Fibroblast of villous mesenchyme (primary cell): ENCODE results near the gene SPATS2. TPM values are rescaled to one million over a fixed set of nuclear protein-coding genes. Genes with fewer than 3 reads are reported as not detected.
"Not testable (repeated sequence)": the region's sequence is repeated elsewhere in the genome, so short reads cannot be mapped to it uniquely, and the experiment has no call there.

Source experiments
- DNase-seq: peaks from one replicate; pipeline ENCODE4 v3.0.0-alpha.2; 2010; ENCODE audit warnings: low read depth
- H3K4me3 ChIP-seq: 2 replicates; pipeline ENCODE4 v1.5.1; 2011; ENCODE audit warnings: low read depth, mild to moderate bottlenecking, low read length
- total RNA-seq: library from RNA; depleted of rRNA; stranded (reverse); fragments of >200 nt; gene quantifications from 2 replicates; pipeline ENCODE4 v1.2.3, GENCODE V29; 2012
- TF ChIP-seq, protein P1 (sequence below): IDR thresholded peaks from 2 replicates; pipeline ENCODE4 v1.5.1; 2012; ENCODE audit warnings: low read depth, mild to moderate bottlenecking, low read length; ENCODE audit not compliant: insufficient read depth

The SPATS2 gene
- total RNA-seq, 1 donor: 32.4 TPM

GRCh38 chr12:49422114-49422513 is 54.9 kb downstream of the SPATS2 start:
- TF ChIP-seq, protein P1, sequence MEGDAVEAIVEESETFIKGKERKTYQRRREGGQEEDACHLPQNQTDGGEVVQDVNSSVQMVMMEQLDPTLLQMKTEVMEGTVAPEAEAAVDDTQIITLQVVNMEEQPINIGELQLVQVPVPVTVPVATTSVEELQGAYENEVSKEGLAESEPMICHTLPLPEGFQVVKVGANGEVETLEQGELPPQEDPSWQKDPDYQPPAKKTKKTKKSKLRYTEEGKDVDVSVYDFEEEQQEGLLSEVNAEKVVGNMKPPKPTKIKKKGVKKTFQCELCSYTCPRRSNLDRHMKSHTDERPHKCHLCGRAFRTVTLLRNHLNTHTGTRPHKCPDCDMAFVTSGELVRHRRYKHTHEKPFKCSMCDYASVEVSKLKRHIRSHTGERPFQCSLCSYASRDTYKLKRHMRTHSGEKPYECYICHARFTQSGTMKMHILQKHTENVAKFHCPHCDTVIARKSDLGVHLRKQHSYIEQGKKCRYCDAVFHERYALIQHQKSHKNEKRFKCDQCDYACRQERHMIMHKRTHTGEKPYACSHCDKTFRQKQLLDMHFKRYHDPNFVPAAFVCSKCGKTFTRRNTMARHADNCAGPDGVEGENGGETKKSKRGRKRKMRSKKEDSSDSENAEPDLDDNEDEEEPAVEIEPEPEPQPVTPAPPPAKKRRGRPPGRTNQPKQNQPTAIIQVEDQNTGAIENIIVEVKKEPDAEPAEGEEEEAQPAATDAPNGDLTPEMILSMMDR: no peak
- no peak for DNase-seq
- no peak overlapping the region for H3K4me3 ChIP-seq

DNA sequence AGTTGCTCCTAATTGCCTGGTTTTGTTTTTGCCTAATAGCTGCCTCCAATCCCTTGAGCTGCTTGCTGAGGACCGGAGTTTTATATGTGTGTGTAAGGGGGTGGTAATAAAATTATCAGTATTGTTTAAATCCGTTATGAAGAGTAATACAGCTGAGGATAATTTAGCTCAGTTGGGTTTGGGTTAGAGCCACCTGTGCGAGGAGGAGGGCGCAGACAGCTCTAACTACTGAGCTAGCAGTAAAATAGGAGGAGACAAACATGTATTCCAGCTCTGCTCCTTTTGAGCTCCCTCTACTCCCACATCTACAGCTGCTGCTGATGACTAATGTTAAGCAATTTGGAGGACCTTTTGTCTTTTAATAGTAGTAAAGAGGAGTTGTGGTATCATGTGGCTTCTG is 61.5 kb downstream of the SPATS2 start:
- TF ChIP-seq, protein P1: no peak
- DNase-seq: peak; percentile 72
- no peak overlapping the region for H3K4me3 ChIP-seq

DNA sequence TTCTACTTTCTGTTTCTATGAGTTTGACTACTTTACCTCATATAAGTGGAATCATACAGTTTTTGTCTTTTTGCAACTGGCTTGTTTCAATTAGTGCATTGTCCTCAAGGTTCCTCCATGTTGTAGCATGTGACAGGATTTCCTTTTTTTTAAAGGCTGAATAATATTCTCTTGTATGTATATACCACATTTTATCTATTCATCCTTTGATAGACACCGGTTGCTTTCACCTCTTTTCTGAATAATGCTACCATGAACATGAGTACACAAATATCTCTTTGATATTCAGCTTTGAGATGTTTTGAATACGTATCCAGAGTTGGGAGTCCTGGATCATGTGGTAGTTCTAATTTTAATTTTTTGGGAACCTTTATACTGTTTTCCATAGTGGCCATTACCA is 65.4 kb downstream of the SPATS2 start:
- TF ChIP-seq, protein P1: no peak
- no peak for DNase-seq

DNA sequence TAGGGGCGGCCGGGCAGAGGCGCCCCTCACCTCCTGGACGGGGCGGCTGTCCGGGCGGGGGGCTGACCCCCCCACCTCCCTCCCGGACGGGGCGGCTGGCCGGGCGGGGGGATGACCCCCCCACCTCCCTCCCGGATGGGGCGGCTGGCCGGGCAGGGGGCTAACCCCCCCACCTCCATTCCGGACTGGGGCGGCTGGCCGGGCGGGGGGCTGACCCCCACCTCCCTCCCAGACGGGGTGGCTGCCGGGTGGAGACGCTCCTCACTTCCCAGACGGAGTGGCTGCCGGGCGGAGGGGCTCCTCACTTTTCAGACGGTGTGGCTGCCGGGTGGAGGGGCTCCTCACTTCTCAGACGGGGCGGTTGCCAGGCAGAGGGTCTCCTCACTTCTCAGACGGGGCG is 69.5 kb downstream of the SPATS2 start:
- not testable (repeated sequence) for H3K4me3 ChIP-seq, DNase-seq

More for the DNA sequence above, 65.4 kb downstream of the SPATS2 start:
- no peak overlapping the region for H3K4me3 ChIP-seq

DNA sequence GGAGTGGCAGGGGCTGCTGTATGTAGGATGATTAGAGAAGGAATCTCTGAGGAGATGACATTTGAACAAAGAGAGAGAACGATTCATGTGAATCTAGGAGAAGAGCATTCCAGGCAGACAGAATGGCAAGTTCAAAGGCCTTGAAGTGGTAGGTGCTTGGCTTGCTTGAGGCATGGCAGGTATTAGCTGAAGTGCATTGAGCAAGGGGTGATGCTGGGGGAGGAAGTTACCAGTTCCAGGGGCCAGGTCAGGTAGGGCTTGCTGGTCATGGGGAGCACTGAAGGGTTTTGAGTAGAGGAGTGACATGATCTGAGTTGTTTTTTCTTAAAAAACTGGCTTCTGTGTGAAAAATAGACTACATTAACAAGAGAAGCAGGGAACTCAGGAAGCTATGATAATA is 71.8 kb downstream of the SPATS2 start:
- no peak for DNase-seq
- no peak overlapping the region for H3K4me3 ChIP-seq
- TF ChIP-seq, protein P1: no peak

- H3K4me3 ChIP-seq: no peak overlapping the region
- TF ChIP-seq, protein P1: no peak
- DNase-seq: no peak
Observed at GRCh38 chr12:49440035-49440434, 72.8 kb downstream of the SPATS2 start.

DNA sequence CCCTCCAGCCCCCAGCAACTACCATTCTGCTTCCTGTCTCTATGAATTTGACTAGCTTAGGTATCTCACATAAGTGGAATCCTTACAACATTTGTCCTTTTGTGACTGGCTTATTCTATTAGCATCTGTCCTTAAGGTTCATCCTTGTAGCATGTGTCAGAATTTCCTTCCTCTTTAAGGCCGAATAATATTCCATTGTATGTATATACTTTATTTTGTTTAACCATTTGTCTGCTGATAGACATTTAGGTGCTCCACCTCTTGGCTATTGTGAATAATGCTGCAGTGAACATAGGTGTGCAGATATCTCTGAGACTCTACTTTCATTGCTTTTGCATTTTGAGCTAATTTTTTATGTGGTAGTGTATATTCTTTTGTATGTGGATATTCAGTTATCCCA is 75.7 kb downstream of the SPATS2 start:
- TF ChIP-seq, protein P1: no peak
- no peak for DNase-seq
- H3K4me3 ChIP-seq: no peak overlapping the region

GRCh38 chr12:49446571-49446970 is 79.3 kb downstream of the SPATS2 start:
- TF ChIP-seq, protein P1: no peak
- H3K4me3 ChIP-seq: no peak overlapping the region
- DNase-seq: no peak
